Activated T-cell treated with anti-CD3 and anti-CD28 coated beads, Interleukin-2, amount 50 U/mL, for 48 hours (primary cell): ENCODE results near the gene RAPGEF5.

ENCODE experiments used
- DNase-seq, 2 experiments: peaks; one replicate each; pipeline ENCODE4 v3.0.0-alpha.2; 2020

RAPGEF5 gene

DNA sequence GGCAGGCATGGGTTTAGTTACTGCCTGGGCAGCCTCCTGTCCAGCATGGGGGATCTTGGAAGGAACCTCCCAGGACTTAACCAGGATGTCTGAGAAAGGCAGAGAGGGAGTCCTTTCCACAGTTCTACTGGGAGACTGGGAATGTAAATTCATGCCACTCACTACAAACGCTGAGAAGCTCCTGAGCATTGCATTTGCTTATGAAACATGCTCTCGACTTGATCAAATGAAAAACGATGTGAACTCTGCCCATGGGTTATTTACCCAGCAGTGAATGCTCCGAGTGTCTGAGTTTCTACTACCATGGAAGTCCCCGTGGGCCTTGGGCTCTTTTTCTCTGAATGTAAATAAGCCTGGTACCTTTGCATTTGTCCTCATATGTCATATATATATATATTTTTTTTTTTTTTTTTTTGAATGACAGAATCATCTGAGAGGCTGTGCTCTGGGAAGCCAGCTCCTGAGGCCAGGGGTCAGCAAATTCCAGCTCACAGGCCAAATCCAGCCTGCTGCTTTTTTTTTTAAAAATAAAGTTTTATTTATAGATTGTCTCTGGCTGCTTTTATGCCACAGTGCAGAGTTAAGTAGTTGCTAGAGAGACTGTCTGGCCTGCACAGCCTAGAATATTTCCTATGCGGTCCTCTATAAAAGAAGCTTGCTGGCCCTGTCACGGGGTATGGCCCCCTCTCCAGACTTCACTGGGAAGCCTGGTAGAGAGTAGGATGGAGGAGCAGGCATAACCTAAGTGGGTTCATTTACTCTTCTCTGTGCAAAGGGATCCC, 21.4 kb upstream of the RAPGEF5 start:
- no peak for DNase-seq

DNA sequence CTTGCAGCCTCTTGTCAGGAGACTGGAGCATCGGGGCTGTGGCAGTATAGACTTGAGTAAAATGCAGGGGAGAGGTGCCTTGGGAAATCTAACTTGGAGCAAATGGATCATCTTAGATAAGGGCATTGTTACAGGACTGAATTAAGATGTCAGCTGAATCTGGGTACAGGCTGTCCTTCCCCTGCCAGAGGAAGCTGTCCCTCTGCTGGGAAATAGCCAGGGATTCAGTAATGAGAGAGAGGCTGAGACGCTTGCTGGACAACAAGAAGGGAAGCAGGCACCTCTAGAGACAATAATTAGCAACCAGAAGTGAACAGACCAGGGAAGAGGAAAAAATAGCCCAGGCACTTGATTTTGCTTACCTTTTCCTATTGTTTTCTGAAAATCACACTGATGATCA, 20.7 kb upstream of the RAPGEF5 start:
- no peak for DNase-seq

DNA sequence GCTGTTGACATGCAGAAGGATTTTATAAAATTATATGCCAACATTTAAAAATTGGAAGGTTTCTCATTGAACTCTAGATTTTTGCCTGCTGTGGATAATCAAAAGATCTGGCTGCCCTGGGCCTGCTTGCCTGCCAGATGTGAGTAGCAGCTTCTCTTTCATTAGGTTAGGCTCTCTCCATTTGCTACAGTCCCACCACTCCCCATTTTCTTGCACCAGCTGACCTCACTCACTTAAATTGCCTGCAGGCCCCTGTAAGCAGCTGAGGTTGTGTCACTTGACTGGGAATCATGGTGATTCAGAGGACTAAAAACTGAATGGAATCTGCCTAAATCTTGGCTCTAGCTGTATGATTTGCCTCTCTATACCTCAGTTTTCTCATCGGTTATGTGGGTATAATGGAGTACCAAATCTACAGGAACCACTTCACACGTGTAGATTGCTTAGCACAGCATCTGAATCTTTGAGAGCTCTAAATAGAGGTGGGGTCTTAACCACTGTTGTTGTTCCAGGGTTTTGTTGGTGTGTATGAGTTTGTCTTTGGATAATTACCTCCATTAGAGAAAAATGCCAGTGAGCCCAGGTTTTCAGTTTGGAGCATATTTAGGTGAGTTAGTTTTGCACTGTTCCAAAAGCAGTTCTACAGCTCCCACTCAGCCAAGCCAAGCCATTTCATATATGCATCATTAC, 18.6 kb upstream of the RAPGEF5 start:
- DNase-seq, result no peak

DNA sequence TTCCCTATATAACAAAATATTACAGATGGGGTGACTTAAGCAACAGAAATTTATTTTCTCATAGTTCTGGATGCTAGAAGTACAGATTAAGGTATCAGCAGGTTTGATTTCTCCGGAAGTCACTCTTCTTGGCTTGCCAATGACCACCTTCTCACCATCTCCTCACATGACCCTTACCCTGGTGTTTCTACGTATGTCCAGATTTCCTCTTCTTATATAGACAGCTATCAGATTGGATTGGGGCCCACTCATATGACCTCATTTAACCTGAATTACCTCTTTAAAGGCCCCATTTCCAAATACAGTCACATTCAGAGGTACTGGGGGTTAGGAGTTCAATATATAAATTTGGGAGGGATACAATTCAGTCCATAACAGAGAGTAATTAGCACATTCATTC, 17.0 kb upstream of the RAPGEF5 start:
- DNase-seq, result no peak

DNA sequence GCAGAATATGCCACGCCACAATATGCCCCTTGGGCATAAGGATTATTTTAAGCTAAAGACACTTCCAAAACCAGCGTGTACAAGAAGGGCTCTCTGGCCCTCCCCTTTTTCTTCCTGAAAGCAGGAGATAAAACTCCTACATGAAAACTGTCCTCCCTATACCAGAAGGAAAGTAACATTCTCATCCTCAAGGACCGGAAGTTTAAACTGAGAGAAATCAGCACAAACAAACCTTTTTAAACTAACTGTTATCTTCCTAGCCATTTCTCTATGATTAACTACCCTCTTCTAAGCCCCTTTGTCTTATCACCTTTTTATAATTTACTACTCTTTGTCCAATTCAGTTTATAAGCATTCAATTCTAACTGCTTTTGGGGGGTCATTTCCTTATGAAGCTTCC, 16.4 kb upstream of the RAPGEF5 start:
- no peak for DNase-seq

DNA sequence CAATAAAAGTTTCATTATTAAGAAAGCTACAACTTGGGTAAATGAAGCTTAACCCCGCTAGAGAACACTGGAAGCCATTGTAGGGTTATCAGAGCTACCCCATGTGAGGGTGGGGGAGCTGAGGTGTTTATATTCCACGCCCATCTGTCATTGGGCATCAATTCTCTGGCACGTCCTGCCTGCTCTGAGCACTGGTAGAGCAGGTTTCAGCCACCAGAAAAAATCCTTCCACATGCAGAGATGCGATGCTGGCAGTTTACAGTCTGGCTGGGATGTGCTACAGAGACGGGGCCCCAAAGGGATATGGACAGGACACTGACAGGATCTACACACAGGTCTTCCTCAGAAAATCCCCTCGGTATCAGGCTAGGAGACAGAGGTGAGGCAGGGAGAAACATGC, 15.9 kb upstream of the RAPGEF5 start:
- no peak for DNase-seq

DNA sequence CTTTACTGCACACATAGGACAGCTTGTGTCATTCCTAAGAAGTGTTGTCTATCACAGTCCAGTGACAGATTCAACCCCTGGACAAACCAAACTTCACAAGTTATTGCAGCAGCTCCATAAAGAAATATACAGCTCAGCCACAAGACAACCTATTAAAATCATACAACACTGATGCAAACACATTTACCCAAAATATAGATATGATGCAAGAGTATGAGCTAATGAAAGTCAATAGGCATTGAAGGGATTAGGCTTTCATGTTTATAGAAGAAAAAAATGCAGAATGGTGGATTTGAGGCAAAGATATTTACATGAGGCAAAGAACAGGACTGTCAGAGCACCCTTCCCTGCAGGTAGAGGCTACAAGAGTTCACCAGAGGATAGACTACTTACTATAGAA, 14.9 kb upstream of the RAPGEF5 start:
- DNase-seq, result no peak

DNA sequence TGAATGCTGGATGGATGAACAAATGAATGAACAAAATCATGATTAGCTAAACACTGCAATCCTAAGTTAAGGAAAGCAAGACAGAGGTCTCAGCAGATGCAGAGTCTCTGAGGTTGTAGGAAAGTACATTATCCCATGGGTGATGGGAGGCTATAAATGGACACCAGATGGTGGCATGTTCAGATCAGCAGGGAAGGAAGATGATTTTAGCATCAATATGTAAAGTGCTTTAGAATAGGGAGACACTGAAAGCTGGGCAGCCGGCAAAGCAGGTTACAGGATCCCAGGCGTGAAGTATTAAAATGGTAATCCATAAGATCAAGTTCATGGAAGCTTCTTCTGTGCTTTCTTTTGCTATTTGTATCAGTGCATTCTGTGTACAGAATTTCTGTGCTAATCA, 7.9 kb upstream of the RAPGEF5 start:
- no peak for DNase-seq

DNA sequence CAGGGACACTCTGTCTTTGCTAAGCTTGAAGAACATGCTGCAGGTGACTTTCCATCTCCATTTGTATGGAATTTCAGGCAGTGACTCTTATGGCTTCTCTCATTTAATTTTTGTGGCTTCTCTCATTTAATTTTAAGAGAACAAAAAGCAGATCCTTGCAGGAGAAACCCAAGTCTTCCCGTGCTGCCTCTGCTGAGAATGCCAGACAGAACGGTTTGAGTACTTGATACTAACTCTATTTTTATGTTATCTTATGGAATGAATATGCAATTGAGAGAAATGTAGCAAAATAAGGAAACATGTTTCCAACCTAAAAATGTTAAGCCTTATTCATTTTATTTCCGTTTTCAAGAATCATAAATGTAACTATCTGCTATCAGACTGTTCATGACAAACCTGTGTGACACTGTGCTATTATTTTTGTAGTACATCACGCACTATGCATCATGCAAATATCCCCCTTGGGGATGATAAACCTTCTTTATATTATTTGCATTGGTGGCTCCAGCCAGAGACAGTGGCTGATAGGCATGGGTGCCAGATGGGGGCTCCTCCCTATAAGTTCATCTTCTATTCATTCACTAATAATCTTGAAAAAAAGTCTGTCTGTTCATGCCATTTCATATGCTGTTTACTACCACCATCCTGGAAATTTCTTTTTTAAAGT, 6.9 kb upstream of the RAPGEF5 start:
- no peak for DNase-seq

DNA sequence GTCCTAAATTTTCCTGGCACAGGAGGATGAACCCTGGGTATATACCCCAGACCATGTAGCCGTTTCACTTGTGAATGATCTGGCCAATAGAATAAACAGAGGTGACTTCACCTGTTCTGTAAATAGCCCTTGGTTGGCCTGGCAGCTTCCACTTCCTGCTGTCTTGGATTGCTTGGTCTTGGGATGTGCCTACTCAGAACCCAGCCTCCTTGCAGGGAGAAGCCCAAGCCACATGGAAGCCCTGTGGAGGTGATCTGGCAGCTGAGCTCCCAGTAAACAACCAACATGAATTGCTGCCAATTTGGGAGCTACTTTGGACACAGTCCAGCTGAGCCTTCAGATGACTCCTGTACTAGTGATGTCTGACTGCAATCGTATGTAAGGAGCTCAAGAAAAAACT, 4.8 kb upstream of the RAPGEF5 start:
- DNase-seq, result no peak

DNA sequence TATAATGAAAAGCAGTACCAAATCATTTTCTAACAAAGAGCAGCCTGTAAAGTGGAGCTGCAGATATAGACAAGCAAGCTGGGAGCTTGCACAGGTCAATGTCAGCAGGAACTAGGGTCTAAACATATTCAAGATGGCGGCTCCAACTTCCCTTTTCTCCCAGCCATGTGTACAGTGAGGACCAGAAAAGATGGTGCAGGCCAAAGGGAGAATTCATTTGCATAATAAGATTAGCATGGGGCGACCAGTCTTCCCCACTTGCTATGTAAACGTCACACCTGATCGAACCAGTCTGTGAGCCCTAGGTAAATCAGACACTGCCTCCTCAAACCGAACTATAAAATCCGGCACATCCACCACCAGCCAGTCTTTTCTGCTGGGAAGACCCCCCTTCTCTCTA, 4.4 kb upstream of the RAPGEF5 start:
- no peak for DNase-seq

DNA sequence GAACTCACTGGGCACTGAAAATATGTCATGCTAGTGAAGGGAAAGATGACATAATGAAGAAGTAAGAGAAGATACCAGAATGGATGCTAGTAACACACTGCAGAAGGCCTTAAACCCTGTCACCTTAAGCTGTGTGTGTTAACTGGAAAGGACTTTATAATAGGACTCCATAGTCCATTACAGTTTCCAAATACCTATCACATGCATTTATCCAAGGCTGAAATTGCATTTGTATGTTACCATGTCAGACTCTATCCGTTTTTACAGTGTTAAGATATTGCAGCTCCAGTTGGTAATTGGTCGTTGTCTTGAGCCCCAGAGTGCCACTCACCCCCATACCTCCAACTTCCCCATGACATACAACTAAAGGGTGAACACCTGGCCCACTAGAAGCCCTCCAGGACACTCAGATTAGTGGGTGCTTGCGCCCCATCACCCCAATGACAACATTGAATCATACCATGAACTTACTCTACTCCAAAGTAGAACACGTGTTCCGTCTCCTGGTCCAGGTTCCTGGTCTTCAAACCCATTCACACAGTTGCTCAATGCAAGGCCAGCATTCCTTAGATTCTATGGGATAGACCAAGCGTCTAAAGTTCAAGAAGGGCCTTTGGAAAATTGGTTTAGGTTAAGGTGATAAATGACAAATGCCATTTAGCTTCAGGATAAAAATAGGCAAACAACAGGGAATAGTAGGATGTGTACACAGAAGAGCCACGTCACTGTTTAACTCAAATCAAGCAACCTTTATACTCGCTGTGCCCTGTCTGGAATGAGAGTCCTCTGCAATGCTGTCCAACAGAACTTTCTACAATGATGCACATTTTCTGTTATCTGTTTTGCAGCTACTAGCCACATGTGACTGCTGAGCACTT, 2.1 kb upstream of the RAPGEF5 start:
- no peak for DNase-seq

DNA sequence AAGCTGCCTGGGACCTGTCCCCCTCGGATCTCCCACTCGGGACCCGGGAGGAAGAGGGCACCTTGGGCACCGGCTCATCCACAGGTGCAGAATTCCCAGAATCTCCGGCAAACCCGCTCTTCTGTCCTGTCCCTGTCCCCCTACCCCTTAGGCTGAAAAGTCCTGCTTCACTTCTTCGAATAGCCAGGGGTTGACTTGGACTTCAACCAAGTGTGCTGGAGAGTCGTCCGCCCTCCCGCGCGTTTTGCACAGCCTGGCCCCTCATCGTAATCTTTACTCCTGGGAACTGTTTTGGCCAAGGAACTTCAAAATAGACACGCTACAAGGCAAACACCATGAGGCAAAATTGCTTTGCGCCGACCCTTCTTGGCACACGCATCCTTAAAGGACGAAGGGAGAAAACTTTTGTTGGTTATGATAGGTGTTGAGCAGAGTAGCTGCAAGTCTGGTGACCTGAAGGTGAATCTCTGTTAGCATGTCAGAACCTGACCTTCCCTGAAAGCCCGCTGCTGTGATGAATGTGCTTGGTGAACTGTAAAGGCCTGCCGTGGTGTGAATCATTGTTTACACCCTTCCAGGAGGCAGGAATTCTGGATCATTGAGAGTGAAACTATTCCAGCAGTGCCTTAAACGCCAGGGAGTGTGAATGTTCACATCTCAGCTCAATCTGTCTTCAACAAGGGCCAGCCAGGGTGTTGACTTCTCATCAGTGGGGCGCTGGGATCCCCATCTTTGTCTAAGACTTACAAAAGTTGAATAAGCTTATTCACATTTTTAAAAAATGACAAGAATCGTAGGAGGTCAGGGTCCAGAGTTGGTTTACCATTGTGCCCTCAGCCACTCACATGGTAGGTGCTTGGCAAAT, 589 bp upstream of the RAPGEF5 start:
- DNase-seq, result no peak

DNA sequence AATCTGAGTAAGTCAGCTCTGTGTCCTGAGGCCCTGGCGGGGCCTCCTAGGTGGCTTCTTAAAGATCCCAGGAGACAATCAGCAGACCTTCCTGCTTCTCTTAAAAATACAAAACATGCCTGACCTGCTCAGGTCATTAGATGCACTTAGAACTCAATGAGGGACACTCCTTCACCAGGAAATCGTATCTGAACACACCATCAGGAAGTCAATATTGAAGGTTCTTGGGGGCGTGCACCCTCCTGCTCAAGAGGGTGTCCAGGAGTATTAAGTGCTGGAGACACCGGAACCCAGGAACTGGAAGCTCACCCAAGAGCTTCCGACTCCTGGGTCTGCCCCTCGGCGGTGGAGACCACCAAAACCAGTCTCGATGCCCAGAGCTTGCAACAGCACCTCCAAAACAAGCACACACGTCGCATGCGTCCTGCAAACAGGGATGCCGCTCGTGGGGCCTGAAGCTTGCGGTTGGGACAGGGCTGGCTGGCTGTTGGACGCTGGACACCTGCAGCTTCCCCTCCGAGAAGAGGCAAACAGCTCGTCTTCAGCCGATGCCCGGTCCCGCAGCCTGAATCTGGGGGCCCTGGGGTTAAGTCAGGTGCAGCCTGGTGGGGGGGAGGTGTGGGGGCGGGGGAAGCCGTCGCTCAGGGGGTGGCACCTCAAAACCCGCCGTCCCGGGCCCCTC, 803 bp downstream of the RAPGEF5 start:
- DNase-seq, result no peak

DNA sequence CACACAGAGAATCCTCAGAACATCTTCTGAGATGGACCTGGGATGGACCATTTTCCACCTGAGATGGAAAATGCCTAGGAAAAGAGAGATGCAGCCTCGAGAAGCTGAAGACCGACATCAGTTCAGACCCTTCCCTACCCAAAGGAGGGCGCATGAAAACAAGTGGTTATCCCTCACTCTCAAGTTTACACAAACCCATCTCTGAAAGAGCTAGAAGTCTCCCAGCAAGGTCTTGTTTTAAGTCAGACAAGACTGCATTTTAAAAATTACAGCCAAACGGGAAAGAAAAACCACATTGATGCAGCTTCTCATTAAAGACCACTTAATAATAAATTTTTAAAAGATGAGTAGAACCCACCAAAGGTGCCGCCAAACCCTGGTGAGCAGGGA, 1.3 kb downstream of the RAPGEF5 start:
- no peak for DNase-seq

DNA sequence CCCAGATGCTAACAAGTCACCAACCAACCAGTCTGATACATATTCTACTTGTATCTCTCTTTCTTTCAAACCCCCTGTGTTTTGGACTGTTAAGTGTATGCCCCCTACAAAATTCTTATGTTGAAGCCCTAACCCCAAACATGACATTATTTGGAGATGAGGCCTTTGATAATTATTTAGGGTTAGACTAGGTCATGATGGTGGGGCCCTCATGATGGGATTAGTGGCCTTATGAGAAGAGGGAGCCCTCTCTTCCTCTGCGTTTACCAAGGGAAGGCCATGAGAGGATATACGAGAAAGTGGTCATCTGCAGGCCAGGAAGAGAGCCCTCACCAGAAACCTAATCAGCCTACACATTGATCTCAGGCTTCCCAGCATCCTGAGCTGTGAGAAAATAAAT, 2.5 kb downstream of the RAPGEF5 start:
- no peak for DNase-seq

DNA sequence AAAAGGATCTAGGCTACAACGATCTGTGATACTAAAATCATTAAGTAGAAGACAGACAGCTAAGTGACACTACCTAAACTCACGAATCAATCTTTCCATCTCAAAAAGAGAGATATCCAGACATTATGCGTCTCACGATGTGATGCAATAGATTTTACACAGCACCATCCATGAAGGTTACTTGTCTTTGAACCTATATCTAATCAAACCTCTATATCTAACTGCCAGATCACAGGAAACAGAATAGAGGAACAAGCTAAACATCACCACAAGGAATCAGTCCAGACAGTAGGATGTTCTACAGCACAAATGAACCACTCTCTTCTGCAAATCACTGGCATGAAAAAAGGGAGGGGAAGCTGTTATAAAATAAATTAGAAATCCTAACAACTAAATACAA, 4.1 kb downstream of the RAPGEF5 start:
- DNase-seq, result no peak

DNA sequence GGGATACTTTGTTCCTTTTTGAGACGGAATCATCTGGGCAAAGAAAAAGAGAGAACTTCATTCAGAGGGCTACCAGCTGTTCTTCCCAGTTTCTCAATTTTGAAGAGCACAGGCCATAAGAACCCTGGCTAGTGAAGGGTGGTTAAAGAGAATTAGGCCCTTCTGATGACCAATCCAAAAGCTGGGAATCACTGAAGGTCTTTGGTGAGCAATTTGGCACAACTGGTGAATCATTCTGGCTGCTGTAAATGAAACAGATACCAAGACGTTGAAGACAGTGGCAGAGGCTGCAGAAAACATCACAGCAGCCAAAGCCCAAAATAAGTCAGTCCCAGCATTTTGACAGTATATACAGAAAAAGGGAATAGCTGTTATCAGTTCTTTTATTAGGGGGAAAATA, 5.1 kb downstream of the RAPGEF5 start:
- DNase-seq, result no peak

DNA sequence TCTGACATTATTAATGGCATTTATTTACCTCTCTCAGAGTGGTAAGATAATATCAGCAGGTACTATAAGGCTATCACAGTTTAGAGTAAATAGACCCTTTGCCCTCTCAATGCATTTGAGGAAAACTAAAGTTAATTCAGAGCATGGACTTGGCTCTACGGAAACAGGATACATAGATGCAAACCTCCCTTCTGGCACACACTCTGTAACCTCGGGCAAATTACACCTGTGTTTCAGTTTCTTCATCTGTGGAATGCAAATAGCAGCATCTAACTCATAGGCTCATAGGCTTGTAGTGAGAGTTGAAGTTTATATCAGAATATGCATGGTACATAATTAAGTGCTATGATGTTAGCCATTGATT, 5.6 kb downstream of the RAPGEF5 start:
- no peak for DNase-seq

DNA sequence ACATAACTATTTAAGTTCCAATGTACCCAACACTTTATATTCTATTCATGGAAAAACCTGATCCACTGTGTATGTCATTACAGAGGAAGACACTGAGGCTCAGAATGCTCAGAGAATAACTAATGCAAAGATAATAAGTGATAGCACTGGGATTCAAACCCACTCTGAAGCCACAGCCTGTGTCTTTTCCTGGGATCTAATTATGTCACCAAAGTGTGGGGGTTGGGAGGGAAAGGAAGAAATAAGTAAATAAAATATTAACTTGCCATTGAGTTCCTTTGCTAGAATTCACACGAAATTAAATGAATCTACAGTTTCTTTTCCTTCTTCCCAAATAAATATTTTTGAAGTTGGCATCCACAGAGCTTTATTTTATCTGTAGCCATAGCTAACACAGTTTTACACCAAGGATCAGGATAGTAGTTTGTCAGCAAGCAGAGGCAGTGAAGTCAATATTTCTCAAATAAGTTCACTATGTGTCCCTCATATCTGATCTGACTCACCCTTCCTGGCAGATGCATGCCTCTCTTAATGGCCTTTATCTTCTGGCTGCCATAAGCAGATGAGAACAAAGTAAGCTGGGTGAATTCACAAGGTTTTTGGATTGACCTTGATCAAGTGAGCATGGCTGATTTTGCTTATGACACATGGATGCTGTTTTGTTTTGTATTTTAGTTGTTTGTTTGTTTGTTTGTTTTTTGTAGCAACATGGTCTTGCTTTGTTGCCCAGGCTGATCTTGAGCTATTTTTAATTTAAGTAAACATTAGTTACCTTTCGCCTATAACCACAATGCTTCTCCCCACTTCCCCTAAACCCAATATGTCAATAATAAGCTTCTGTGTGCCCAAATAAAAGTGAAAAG, 6.3 kb downstream of the RAPGEF5 start:
- DNase-seq, result no peak

DNA sequence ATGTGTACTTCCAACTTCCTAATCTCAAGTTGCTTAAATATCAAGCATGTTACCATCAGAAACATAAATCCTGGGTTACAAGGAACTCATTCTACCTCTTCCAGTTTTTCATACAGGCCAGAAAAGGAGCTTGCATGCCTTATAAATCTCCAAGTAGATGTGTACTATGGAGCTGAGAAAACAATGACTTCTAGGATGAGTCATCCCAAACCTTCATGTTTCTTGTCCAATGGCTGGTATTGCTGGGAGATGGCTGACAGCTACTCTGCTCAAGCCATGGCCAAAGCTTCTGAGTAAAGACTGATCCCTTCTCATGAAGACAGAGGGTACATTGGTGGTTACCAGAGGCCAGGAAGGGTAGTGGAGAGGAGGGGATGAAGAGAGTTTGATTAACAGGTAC, 8.6 kb downstream of the RAPGEF5 start:
- DNase-seq, result no peak
